Adrenal gland (tissue), 12 donors: Measurements from ENCODE around the gene ZCCHC7. TPM values are rescaled to one million over a fixed set of nuclear protein-coding genes. Genes with fewer than 3 reads are reported as not detected.

Experiments used
- DNase-seq, 7 donors: peaks; one replicate each; pipeline ENCODE4 v3.0.0-alpha.2; 2019 to 2020
- H3K27ac ChIP-seq, 5 donors: fragments of 200-600 bp; sonication (generic) in 4 of 5; 1 replicate in 3 of 5; 2 replicates in 2 of 5; pipeline versions ENCODE4 v1.5.1 to v1.8.0; 2016 to 2020; ENCODE audit warnings: mild to moderate bottlenecking in 1 of 5
- H3K27me3 ChIP-seq: fragments of 200-600 bp; 2 replicates; pipeline ENCODE4 v1.8.0; 2021
- H3K36me3 ChIP-seq, 2 donors: fragments of 200-600 bp; replicated peaks in 1 of 2; 1 replicate in 1 of 2; 2 replicates in 1 of 2; pipeline versions ENCODE4 v1.5.1 to v1.8.0; 2018 to 2022
- H3K4me1 ChIP-seq, 2 donors: fragments of 200-600 bp; replicated peaks in 1 of 2; 1 replicate in 1 of 2; 2 replicates in 1 of 2; pipeline versions ENCODE4 v1.5.1 to v1.8.0; 2018 to 2021
- H3K4me3 ChIP-seq, 4 donors: fragments of 200-600 bp; sonication (generic) in 3 of 4; one replicate each; pipeline ENCODE4 v1.5.1; 2016 to 2018
- H3K9me3 ChIP-seq, 3 donors: fragments of 200-600 bp; sonication (generic) in 1 of 3; replicated peaks in 1 of 3; 1 replicate in 2 of 3; 2 replicates in 1 of 3; pipeline versions ENCODE4 v1.5.1 to v1.8.0; 2016 to 2021
- CTCF ChIP-seq, 6 experiments: fragments of 450-650 bp in 4 of 6; fragments of 200-600 bp in 2 of 6; sonication (generic) in 1 of 6; IDR thresholded peaks; 1 replicate in 5 of 6; 2 replicates in 1 of 6; pipeline versions ENCODE4 v1.5.1 to v1.8.0; 2016 to 2021; ENCODE audit warnings: antibody characterized with exemption in 6 of 6, mild to moderate bottlenecking in 2 of 6, moderate library complexity in 1 of 6
- POLR2A ChIP-seq, 2 donors: fragments of 450-650 bp; IDR thresholded peaks; one replicate each; pipeline ENCODE4 v1.6.1; 2017; ENCODE audit warnings: antibody characterized with exemption in 2 of 2, mild to moderate bottlenecking in 2 of 2, moderate library complexity in 1 of 2
- WGBS, 4 donors: extraction: QIAGEN DNeasy Blood & Tissue Kit in 2 of 4; methylation state at CpG; one replicate each; pipeline versions ENCODE4 v1.1.5 to v1.1.7; 2013 to 2017; 5-methylcytosine and 5-hydroxymethylcytosine counted together
- intact Hi-C, 2 donors: fragments of 100-400 bp; cut with DNase I; formaldehyde crosslinking; loops; one replicate each; pipeline versions ENCODE4 v1.14.1 to v1.15.0; 2022 to 2023
- polyA plus RNA-seq, 3 donors: library from polyadenylated mRNA; stranded (reverse); fragments of 200-250 nt in 2 of 3; fragments of 350-450 nt in 1 of 3; fragmentation: Illumina TruSeq in 1 of 3; extraction: RNeasy Lipid Tissue Mini Kit (QIAGEN cat#74804) in 1 of 3; gene quantifications; one replicate each; pipeline ENCODE4 v1.2.3, GENCODE V29; 2013 to 2014
- total RNA-seq, 9 donors: library from RNA; depleted of rRNA in 4 of 9; stranded (reverse); fragments of >200 nt in 4 of 9; fragments of 120-200 nt in 1 of 9; fragmentation: NEBNext Ultra II Directional in 1 of 9; extraction: Animal tissue kit (Norgen Biotek cat#: 25700) in 1 of 9; gene quantifications; one replicate each; pipeline versions ENCODE4 v1.1.0 to v1.2.4, GENCODE V29; 2013 to 2023
- donor health status: healthy with polysubstance abuse.
- donor health status: Bipolar disorder and iron deficiency.
- donor health status: DM: yes; HTN: yes; CAD: no.
- donor health status: DM: no; HTN: no; CAD: no.
- donor health status: DM: no; HTN: no; CAD: no.
- donor health status: DM: yes; HTN: yes; CAD: no.

ZCCHC7 gene
- total and polyA plus RNA-seq, 12 donors = 6.0 to 21.3 (median 18.8) TPM

- H3K9me3 ChIP-seq = no peaks in the 10 kb centered on the region
- WGBS, 4 donors = 89 to 92% (median 90%) methylated on average over 3 of the region's 3 CpGs
- H3K36me3 ChIP-seq = no peaks in the 10 kb centered on the region
- TF ChIP-seq POLR2A (IDR thresholded peaks at IDR 0.05) (no peak), CTCF (IDR thresholded peaks at IDR 0.05) (no peak)
- no peaks in the 10 kb centered on the region for H3K4me1 ChIP-seq
- no peaks in the 10 kb centered on the region for H3K27me3 ChIP-seq
- H3K27ac ChIP-seq = no peak overlapping the region
- no peak overlapping the region for H3K4me3 ChIP-seq
- intact Hi-C loops = no loop called here
- DNase-seq = no peak
These were observed 228.5 kb downstream of the ZCCHC7 start for GRCh38 chr9:37348917-37349316.

GRCh38 chr9:37350486-37351190 is 230.3 kb downstream of the ZCCHC7 start:
- intact Hi-C loops = no loop called here

GRCh38 chr9:37353791-37354190 is 233.4 kb downstream of the ZCCHC7 start:
- Histone ChIP-seq H3K27ac (no peak overlapping the region), H3K9me3 (no peaks in the 10 kb centered on the region), H3K4me1 (no peaks in the 10 kb centered on the region), H3K4me3 (no peak overlapping the region), H3K36me3 (no peaks in the 10 kb centered on the region), H3K27me3 (no peaks in the 10 kb centered on the region)
- 94 to 98% (median 97%) methylated on average over 2 of the region's 2 CpGs for WGBS, 4 donors
- DNase-seq = no peak
- intact Hi-C loops = no loop called here
- TF ChIP-seq POLR2A (IDR thresholded peaks at IDR 0.05) = no peak
- no peak for TF ChIP-seq CTCF (IDR thresholded peaks at IDR 0.05)

More at GRCh38 chr9:37350486-37351190, 230.3 kb downstream of the ZCCHC7 start:
- Histone ChIP-seq H3K27ac (no peak overlapping the region), H3K4me1 (no peaks in the 10 kb centered on the region), H3K36me3 (no peaks in the 10 kb centered on the region), H3K4me3 (no peak overlapping the region), H3K27me3 (no peaks in the 10 kb centered on the region), H3K9me3 (no peaks in the 10 kb centered on the region)
- TF ChIP-seq POLR2A (IDR thresholded peaks at IDR 0.05) = no peak
- TF ChIP-seq CTCF (IDR thresholded peaks at IDR 0.05) = no peak
- 75 to 97% (median 92%) methylated on average over 2 of the region's 2 CpGs for WGBS, 4 donors
- DNase-seq = no peak

- Histone ChIP-seq H3K36me3 (no peaks in the 10 kb centered on the region), H3K9me3 (no peaks in the 10 kb centered on the region), H3K27ac (no peak overlapping the region), H3K27me3 (no peaks in the 10 kb centered on the region), H3K4me1 (no peaks in the 10 kb centered on the region), H3K4me3 (no peak overlapping the region)
- DNase-seq = no peak
- TF ChIP-seq POLR2A (IDR thresholded peaks at IDR 0.05) = no peak
- no peak for TF ChIP-seq CTCF (IDR thresholded peaks at IDR 0.05)
- intact Hi-C loops = no loop called here
- 93 to 96% (median 94%) methylated on average over 4 of the region's 4 CpGs for WGBS, 4 donors
These were observed 242.1 kb downstream of the ZCCHC7 start for GRCh38 chr9:37362430-37362829.
